Measurements from ENCODE around the gene UBE2Q1. TPM values are rescaled to one million over a fixed set of nuclear protein-coding genes. Genes with fewer than 3 reads are reported as not detected.
A peak's percentile ranks its signal among the peaks of the same experiment; 100 is the strongest.

The UBE2Q1 gene
- total and polyA plus RNA-seq, 2 experiments from 2014 or later, result 46.5 to 60.8 TPM

DNA sequence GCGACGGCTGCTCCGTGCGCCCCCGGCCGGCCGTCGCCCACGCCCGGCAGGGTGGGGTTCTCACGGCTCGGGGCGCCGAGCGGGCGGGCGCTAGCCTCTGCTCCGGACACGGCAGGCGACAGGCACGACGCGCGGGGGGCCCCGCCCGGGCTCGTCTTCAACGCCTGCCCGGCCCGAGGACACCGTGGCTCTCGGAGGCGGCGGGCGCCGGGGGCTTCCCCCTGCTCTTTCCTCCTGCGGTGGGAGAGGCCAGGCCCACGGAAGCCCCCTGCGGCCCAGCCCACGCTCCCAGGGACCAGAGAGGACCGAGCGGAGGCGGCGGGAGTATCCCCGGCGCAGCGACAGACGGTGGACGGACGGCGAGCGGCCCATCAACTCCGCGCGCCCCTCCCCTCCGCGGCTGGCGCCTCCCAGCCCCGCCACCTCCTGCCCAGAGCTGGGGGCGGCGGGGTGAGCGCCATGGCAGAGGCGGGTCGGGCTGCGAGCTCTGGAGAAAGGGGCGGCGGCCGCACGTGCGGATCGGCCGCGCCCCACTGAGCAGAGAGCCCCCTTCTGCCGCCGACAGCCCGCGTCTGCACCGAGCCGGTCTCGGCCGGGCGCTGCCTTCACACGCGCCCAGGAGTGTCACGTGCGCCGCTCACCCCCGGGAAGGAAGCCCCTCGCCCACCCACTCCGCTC, 56.3 kb downstream of the UBE2Q1 start, which contains the start of the genes SHE and TDRD10:
Gene SHE (minus strand): TSS at position 347 of the 678 bp plus-strand sequence. CDS start 386 bp downstream, outside the sequence.
Gene TDRD10 (plus strand): TSS at position 154 of the 678 bp plus-strand sequence. CDS start 4,685 bp downstream, outside the sequence.
- peaks cover 81% of the 10 kb centered on the region for H3K27me3 ChIP-seq
- no peaks in the 10 kb centered on the region for H3K36me3 ChIP-seq
- H3K4me1 ChIP-seq (ENCODE audit: low read depth), result peaks cover 6% of the 10 kb centered on the region
- peak within 1 kb of the TSS; percentile 36 for H3K4me3 ChIP-seq
- DNase-seq (ENCODE audit: low read depth in 1 of 2, low spot score in 1 of 2), result peak in 1 of 2 donors; percentile 40
- H3K9me3 ChIP-seq (ENCODE audit: low read depth), result no peaks in the 10 kb centered on the region
- no peak within 1 kb of the TSS for H3K27ac ChIP-seq
- TF ChIP-seq, protein P1, sequence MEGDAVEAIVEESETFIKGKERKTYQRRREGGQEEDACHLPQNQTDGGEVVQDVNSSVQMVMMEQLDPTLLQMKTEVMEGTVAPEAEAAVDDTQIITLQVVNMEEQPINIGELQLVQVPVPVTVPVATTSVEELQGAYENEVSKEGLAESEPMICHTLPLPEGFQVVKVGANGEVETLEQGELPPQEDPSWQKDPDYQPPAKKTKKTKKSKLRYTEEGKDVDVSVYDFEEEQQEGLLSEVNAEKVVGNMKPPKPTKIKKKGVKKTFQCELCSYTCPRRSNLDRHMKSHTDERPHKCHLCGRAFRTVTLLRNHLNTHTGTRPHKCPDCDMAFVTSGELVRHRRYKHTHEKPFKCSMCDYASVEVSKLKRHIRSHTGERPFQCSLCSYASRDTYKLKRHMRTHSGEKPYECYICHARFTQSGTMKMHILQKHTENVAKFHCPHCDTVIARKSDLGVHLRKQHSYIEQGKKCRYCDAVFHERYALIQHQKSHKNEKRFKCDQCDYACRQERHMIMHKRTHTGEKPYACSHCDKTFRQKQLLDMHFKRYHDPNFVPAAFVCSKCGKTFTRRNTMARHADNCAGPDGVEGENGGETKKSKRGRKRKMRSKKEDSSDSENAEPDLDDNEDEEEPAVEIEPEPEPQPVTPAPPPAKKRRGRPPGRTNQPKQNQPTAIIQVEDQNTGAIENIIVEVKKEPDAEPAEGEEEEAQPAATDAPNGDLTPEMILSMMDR (IDR thresholded peaks at IDR 0.05; ENCODE audit: low read depth, low read length), result no peak

DNA sequence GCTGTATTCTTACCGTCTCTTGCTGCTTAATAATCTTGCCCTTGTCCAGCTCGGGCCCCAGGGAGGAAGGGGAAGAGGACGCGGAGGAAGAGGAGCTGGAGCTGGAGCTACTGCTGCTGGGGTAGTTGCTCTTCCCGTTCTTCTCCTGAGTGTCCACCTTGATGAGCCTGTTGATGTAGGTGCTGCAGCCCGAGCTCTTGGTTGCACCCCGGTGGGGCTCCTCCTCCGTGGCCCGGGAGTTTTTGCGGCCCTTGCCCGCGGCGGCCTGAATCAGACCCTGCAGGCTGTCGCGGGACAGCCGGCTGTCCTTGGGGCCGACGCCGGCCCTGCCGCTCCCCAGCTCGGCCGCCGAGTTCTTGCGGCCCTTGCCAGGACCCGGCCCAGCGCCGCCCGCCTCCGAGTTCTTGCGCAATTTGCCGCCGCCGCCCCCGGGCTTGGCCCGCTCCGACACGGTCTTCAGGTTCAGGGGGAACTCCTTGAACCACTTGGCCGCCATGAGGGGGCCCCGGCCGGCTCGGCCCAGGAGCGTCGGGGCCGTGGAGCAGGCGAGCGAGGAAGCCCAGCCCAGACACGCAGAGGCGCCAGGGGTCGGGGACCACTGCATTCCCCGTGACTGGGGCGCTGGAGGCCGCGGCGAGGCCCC, 56.9 kb downstream of the UBE2Q1 start:
- peak; percentile 20 to 40 for DNase-seq (ENCODE audit: low read depth in 1 of 2, low spot score in 1 of 2)
- Histone ChIP-seq H3K9me3 (ENCODE audit: low read depth) (no peaks in the 10 kb centered on the region), H3K36me3 (no peaks in the 10 kb centered on the region), H3K27me3 (peaks cover 74% of the 10 kb centered on the region), H3K27ac (no peak overlapping the region), H3K4me3 (peak overlapping the region; percentile 36), H3K4me1 (ENCODE audit: low read depth) (peaks cover 12% of the 10 kb centered on the region)
- TF ChIP-seq, protein P1 (IDR thresholded peaks at IDR 0.05; ENCODE audit: low read depth, low read length), result no peak

DNA sequence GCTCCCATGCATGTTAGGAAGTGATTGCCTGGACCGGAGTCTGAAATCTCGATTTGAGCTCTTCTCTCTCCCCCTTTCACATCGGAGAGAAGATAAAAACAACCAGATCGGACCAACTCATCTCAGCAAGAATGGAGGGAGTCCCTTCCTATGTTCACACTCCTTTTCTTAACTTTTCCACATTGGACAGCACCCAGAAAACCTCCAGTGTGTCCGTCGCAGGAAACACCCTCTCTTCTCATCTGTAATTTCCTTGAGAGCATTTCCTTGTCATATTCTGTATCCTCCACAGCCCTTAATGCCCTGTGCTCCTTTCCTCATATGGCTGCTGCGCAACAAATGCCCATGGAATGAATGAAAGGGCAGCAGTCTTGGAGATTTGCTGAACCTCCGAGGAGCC, 57.9 kb downstream of the UBE2Q1 start:
- Histone ChIP-seq H3K9me3 (ENCODE audit: low read depth) (no peaks in the 10 kb centered on the region), H3K27me3 (peaks cover 65% of the 10 kb centered on the region), H3K4me1 (ENCODE audit: low read depth) (peaks cover 22% of the 10 kb centered on the region), H3K27ac (no peak overlapping the region), H3K36me3 (no peaks in the 10 kb centered on the region), H3K4me3 (no peak overlapping the region)
- TF ChIP-seq, protein P1 (IDR thresholded peaks at IDR 0.05; ENCODE audit: low read depth, low read length), result no peak
- DNase-seq (ENCODE audit: low read depth in 1 of 2, low spot score in 1 of 2), result no peak

DNA sequence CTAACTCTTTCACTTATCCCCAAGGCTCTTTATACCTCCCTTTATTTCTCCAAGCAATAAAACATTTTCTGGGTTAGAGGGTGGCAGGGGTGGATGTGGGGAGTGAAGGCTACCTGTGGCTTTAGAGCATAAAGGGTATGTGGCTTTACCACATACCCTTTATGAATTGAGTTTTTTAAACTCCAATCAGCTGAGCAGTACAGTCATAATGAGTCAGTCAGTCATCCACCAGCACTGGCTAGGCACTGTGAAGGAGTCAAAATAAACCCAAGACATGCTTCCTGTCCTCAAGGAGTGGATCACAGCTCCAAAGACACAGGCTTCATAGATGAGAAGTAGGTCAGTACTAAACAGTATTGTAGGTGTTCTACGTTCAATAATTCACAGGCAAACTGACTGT, 59.0 kb downstream of the UBE2Q1 start:
- Histone ChIP-seq H3K36me3 (no peaks in the 10 kb centered on the region), H3K27me3 (peaks cover 56% of the 10 kb centered on the region), H3K9me3 (ENCODE audit: low read depth) (no peaks in the 10 kb centered on the region), H3K4me3 (no peak overlapping the region), H3K27ac (no peak overlapping the region), H3K4me1 (ENCODE audit: low read depth) (peaks cover 26% of the 10 kb centered on the region)
- TF ChIP-seq, protein P1 (IDR thresholded peaks at IDR 0.05; ENCODE audit: low read depth, low read length), result no peak
- DNase-seq (ENCODE audit: low read depth in 1 of 2, low spot score in 1 of 2), result no peak

Other genes with a start within 250 kb of the UBE2Q1 start
- gene AQP10, start 237.6 kb downstream of the UBE2Q1 start, total RNA-seq, result 4.8 and 11.2 TPM in 2 replicates
- 5.4 and 20.6 TPM in 2 replicates for gene AQP10, start 237.6 kb downstream of the UBE2Q1 start, polyA plus RNA-seq
- 102 and 116 TPM in 2 replicates for gene ATP8B2, start 233.1 kb downstream of the UBE2Q1 start, total RNA-seq
- 12.8 and 13.5 TPM in 2 replicates for gene ATP8B2, start 233.1 kb downstream of the UBE2Q1 start, polyA plus RNA-seq
- 5.2 and 17.2 TPM in 2 replicates for gene IL6R, start 153.3 kb downstream of the UBE2Q1 start, total RNA-seq
- 2.5 and 3.9 TPM in 2 replicates for gene IL6R, start 153.3 kb downstream of the UBE2Q1 start, polyA plus RNA-seq
- gene TDRD10, start 56.4 kb downstream of the UBE2Q1 start, total RNA-seq, result 0.51 and 0.53 TPM in 2 replicates
- gene TDRD10, start 56.4 kb downstream of the UBE2Q1 start, polyA plus RNA-seq, result 0.54 and 1.0 TPM in 2 replicates
- gene SHE, start 56.2 kb downstream of the UBE2Q1 start, total RNA-seq, result 2.1 and 2.7 TPM in 2 replicates
- 1.7 and 2.0 TPM in 2 replicates for gene SHE, start 56.2 kb downstream of the UBE2Q1 start, polyA plus RNA-seq
- gene CHRNB2, start 9.1 kb upstream of the UBE2Q1 start, total RNA-seq, result 0.12 and 0.46 TPM in 2 replicates
- gene CHRNB2, start 9.1 kb upstream of the UBE2Q1 start, polyA plus RNA-seq, result not detected in 2 replicates
- gene ADAR, start 49.5 kb upstream of the UBE2Q1 start, total RNA-seq, result 63.7 and 74.3 TPM in 2 replicates
- 47.5 and 64.3 TPM in 2 replicates for gene ADAR, start 49.5 kb upstream of the UBE2Q1 start, polyA plus RNA-seq

Measured in cardiac muscle cell (in vitro differentiated cells and primary cell).